LNCaP clone FGC (cell line): ENCODE data around the gene SLC8A1.

Source experiments
- DNase-seq: peaks from one replicate; pipeline ENCODE4 v3.0.0-alpha.2; 2011; ENCODE audit warnings: low read depth
- H3K4me3 ChIP-seq: 2 replicates; pipeline ENCODE4 v1.5.1; 2011; ENCODE audit warnings: mild to moderate bottlenecking, low read depth, low read length, control low read depth
- CTCF ChIP-seq: IDR thresholded peaks from 2 replicates; pipeline ENCODE4 v1.5.1; 2012; ENCODE audit warnings: mild to moderate bottlenecking; ENCODE audit not compliant: control insufficient read depth, insufficient read depth; ENCODE audit errors: extremely low read depth

SLC8A1 gene

DNA sequence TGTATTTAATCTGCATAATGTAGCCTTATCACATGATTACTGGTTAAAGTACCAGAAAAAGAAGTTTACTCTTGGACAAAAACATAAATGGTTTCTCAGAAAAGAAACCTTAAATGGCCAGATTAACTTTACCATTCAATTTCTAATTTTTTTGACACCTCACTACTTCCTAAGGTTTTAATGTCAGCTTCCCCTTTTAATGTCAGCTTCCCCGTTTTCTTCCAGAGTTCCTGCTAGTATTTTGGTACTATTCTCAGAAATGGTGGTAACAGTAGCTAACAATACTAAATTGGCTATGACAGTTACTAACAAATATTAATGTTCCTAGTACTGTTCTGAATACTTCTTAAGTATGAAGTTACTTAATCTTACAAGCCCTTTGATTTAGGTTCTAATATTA, 22.4 kb upstream of the SLC8A1 start:
- no peak for DNase-seq
- H3K4me3 ChIP-seq, result no peak overlapping the region
- no peak for TF ChIP-seq CTCF

DNA sequence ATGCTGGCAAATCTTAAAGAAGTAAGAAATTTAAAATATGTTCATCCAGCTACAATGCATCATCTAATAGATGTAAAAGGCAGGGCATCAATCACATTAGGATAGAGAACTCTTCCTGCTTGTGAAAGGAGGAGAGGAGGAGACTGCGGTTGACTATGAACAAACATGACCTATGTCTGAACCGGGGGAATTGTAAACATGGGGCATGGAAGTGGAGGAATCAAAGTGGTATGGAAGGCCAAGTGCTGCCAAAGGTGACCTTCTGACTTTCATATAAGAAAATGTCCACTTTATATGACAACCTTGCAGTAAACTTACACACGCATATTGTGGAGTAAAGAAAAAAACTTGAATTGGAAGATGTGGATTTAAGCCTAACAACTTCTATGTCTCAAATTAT, 20.0 kb upstream of the SLC8A1 start:
- no peak overlapping the region for H3K4me3 ChIP-seq
- no peak for DNase-seq
- no peak for TF ChIP-seq CTCF

GRCh38 chr2:40470822-40471813, 19.2 kb upstream of the SLC8A1 start:
- H3K4me3 ChIP-seq, result no peak overlapping the region
- no peak for TF ChIP-seq CTCF
- no peak for DNase-seq

DNA sequence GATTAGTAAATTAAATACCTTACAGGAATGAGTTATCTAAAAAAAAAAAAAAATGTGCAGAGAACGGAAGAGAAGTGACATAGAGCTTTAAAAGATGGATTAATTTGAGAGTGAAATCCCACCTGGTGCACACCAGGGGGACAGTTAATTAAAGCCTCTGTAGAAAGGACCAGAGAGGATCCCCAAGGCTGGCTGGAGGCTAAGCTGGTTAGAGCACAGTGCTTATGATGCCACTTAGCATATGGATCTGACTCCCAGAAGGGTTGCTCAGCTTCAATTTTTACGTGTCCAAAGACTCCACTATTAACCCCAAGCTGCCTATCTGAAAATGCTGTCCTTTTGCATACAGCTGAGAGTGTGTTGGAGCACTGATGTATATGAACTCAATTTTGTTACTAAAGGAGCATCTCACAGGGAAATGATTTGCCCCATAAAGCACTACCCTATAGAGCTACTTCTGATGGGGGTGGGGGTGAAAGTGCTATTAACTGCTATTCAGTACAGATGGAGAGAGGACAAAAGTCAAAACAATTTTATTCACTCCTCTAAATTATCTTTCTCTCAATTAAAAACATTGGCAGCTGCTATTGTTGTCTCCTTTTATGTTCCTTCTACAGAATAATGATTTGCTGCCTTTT, 15.2 kb upstream of the SLC8A1 start:
- TF ChIP-seq CTCF, result no peak
- no peak for DNase-seq
- H3K4me3 ChIP-seq, result no peak overlapping the region

- no peak overlapping the region for H3K4me3 ChIP-seq
- TF ChIP-seq CTCF, result no peak
- DNase-seq, result no peak
Observed at GRCh38 chr2:40466332-40466906, 14.5 kb upstream of the SLC8A1 start.

GRCh38 chr2:40463112-40463511, 11.2 kb upstream of the SLC8A1 start:
- no peak for DNase-seq
- no peak for TF ChIP-seq CTCF
- H3K4me3 ChIP-seq, result no peak overlapping the region
